Stimulated activated CD4-positive, alpha-beta T cell treated with anti-CD3 and anti-CD28 coated beads, TNF-alpha, amount 100 ng/mL, for 48 hours (primary cell): ENCODE data around the gene ZNF445.
"Not testable (repeated sequence)": the region's sequence is repeated elsewhere in the genome, so short reads cannot be mapped to it uniquely, and the experiment has no call there.

Source experiments
- DNase-seq, 3 donors: peaks; one replicate each; pipeline ENCODE4 v3.0.0-alpha.2; 2020; ENCODE audit warnings: low read depth in 3 of 3

ZNF445 gene

GRCh38 chr3:44434834-44435510 is 42.5 kb downstream of the ZNF445 start:
- DNase-seq, result no peak

- no peak for DNase-seq
Observed at GRCh38 chr3:44430466-44430865, 47.0 kb downstream of the ZNF445 start.

- DNase-seq, result no peak
Observed at GRCh38 chr3:44429459-44429858, 48.0 kb downstream of the ZNF445 start.

DNA sequence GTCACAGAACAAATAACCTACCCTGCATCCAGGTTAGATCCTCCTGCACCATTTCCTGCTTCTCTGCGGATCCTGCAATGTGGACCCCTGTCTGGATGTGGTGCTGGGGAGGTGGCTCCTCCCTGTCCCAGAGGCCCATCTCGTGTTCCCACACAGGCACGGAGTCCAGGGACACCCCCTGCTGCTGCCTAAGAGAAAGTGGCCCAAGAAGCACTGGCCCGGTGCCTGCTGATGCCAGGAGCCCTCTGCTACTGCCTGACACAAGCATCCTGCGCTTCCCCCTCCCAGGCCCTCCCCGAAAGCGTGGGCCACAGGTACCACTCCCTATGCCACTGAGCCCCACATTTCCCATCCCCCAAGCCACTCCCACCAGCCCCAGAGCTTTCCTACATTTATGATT is 48.6 kb downstream of the ZNF445 start:
- DNase-seq, result no peak

GRCh38 chr3:44427683-44428082 is 49.8 kb downstream of the ZNF445 start:
- no peak for DNase-seq

- DNase-seq, result no peak
Observed at GRCh38 chr3:44424758-44425157, 52.7 kb downstream of the ZNF445 start.

DNA sequence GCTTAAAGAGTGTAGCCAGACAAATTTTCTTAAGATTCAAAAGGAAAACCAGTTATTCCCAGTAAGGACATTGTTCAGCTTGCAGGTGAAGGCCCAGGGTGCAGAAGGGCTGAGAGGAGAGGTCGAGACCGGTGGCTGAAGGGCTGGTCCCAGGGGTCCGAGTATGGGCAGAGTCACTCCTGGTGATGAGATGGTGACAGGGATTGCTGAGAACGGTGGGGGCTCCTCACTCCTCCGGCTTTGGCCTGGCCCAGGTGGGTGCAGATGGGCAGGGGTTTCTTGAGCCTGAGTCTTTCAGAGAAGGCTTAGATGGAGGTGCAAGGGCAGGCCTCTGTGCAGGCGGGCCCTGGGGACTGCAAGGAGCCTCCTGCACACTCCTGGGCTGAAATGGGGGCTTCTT is 56.2 kb downstream of the ZNF445 start:
- no peak for DNase-seq

- no peak for DNase-seq
Observed at GRCh38 chr3:44420676-44421075, 56.8 kb downstream of the ZNF445 start.

GRCh38 chr3:44419923-44420650 is 57.4 kb downstream of the ZNF445 start:
- no peak for DNase-seq

- DNase-seq, result no peak
Observed at GRCh38 chr3:44419116-44419922, 58.2 kb downstream of the ZNF445 start.

DNA sequence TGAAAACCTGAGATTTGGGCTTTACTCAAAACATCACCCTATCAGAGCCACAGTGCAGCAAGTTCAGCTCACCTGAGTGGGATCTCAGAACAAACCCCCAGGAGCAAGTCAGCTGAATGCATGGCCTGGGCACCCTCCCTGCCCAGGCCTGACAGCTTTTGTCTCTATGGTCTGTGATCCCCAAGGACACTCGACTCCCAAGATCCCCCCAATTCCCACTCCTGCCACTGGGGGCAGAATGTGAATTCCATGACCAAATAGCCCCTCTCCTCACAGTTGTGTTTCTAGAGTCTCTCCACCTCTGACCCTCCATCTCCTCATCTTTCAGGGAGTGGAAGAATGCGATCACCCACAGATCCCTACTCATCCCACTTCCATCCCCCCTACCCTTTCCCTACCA is 58.9 kb downstream of the ZNF445 start:
- no peak for DNase-seq

- not testable (repeated sequence) for DNase-seq
Observed at GRCh38 chr3:44418118-44418517, 59.4 kb downstream of the ZNF445 start.

DNA sequence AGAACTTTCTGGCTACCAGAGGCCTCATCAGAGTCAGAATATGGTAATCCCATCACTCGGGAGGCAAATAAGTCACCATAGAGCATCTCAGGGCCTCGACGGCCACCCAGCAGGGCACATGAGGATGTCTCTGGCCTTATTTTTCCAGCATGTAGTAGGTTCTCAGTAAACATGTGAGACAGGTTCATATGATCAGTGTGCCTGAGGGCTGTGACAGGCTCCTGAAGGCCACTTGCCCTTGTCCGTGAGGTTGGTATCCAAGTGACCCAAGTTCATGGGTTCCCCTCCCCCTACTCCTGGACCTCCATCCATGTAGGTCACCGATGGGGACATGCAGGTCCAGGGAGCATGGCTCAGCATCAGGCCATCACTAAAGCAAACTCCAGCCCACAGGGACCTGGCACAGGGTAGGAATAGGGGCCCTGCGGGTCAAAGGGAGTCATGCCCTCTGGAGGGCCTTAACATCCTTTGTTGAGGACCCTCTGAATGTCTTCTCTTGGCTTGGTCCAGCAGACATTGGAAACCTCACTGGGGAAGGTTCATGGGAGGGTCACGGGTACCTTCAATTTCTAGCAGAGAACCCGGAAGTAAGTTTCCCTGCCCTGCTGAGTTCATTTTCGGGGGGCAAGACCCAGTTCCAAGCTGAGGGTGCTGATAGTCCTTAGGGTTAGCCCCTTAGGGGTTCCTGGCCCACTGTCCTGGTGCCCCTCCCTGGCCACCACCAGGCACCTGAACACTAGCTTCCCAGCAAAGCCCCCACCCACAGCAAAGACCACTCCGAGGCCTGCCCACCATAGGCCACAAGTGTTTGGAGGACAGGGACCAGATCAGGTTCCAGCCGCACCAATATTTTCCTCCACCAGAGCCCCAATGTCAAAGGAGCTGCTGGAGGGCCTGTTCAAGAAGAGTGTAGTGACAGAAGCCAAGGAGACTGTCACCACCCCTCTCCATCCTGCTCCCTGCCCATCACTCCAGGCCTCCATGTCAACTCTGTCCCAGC is 61.1 kb downstream of the ZNF445 start:
- no peak for DNase-seq

DNA sequence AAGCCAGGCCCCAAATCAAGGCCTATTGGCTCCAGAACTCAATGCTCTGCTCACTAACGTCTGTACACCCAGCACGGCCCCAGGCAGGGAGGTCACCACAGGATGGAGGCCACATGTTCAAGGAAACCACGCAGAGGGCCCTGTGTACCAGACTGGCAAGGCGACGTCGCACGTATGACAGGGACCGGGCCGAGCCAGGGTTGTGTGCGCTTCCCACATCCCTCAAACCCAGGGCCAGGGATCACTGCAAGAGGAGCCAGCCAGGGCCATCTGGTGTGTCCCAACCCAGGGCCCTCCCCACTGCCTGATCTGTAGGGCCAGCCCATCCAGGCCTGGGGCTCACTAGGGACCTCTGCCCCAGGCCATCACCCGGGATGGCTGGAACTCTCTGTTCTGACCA is 62.0 kb downstream of the ZNF445 start:
- no peak for DNase-seq

DNA sequence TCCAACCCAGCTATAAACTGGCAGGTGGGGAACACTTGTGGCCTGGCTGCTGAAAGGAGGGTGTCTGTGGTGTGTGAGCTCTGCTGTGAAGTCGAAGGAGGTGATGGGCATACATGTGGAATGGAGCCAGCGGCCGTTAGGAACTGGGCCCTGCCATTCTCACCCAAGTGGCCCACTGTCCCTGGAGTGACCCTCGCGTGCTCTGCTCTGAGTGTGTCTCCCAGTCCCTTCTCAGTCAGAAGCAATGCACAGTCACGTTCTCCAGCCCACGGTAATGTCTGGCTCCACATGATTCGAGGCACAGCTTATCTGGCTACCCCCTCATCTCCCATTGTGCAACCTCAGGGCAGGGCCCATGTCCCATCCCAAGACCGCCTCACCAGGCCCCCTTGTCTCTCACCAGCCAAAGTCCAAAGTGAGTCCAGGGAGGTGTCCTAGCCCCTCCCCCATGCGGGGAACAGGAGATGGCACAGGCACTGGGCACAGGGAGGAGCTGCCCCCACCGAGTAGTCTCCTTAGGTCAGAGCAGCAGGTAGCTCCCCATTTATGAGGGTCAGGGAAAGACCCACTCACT is 62.9 kb downstream of the ZNF445 start:
- DNase-seq, result no peak

DNA sequence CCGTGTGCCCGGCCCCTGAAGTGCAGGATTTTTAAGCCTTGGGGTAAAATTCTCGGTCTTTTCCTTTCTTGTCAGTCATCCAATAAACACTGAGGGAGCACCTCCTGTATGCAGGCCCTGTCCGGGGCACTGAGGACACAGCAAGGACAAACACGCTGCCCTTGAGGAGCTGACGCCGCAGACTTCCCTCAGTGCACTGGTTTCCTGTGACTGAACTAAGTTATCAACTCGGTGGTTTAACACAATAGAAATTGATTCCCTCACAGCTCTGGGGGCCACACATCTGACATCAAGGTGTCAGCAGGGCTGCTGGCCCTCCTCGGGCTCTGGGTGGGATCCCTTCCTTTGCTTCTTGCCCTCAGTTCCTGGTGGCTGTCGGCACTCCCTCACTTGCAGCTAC is 65.1 kb downstream of the ZNF445 start:
- DNase-seq, result no peak

- no peak for DNase-seq
Observed at GRCh38 chr3:44411031-44411645, 66.3 kb downstream of the ZNF445 start.

DNA sequence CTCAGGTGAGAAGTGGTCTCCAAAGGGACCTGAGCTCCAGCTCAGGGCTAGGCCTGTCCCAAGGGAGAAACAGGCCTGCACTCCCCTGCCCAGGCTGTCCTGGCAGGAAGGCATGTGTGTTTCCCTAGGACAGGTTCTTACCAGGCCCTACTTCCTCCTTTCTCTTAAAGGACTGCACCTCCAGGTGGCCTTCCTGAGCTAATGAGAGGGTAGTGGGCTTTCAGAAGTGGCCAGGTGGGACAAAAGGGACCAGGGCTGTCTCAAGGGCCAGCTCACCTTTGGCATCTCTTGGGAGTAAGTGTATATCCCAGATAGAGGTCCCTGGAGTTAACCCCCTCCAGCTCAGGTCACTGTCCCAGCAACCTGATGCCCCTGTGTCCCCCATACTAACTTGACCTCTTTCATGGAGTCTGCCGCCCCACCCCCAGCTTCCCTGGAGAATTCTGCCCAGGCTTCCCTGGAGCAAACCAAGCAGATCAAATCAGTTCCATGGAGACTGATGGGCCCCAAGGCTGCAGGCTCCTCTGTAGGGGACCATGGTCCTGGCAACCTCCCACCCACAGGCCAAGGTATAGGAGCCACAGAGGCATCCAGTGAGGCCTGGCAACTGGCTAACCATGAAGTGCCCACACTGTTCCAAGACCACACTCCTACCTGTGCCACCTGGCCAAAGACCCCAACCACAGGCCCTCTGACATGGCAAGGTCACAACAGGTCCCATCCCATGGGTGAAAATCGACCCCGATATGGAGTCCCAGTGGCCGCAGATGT is 67.6 kb downstream of the ZNF445 start:
- DNase-seq, result no peak

- DNase-seq, result no peak
Observed at GRCh38 chr3:44402548-44402947, 74.9 kb downstream of the ZNF445 start.

GRCh38 chr3:44400771-44401170 is 76.7 kb downstream of the ZNF445 start:
- no peak for DNase-seq
